GM23248 (cell line): ENCODE measurements around the gene SOX10. TPM values are rescaled to one million over a fixed set of nuclear protein-coding genes. Genes with fewer than 3 reads are reported as not detected.

Experiments used
- DNase-seq: peaks from one replicate; pipeline ENCODE4 v3.0.0-alpha.2; 2015
- H2AFZ ChIP-seq: fragments of 200-600 bp; sonication (generic); 2 replicates; pipeline ENCODE4 v1.6.1; 2016; ENCODE audit warnings: antibody characterized with exemption
- H3F3A ChIP-seq: fragments of 200-600 bp; sonication (generic); 2 replicates; pipeline ENCODE4 v1.6.1; 2016; ENCODE audit warnings: mild to moderate bottlenecking, antibody characterized with exemption, mixed run types; ENCODE audit not compliant: insufficient read depth
- H3K27ac ChIP-seq: fragments of 200-600 bp; sonication (generic); 2 replicates; pipeline ENCODE4 v1.5.1; 2016; ENCODE audit warnings: mild to moderate bottlenecking
- H3K27me3 ChIP-seq: fragments of 200-600 bp; sonication (generic); replicated peaks from 2 replicates; pipeline ENCODE4 v1.6.1; 2016; ENCODE audit warnings: mild to moderate bottlenecking; ENCODE audit not compliant: insufficient read depth
- H3K36me3 ChIP-seq: fragments of 200-600 bp; sonication (generic); 2 replicates; pipeline ENCODE4 v1.6.1; 2016; ENCODE audit warnings: low read depth, mild to moderate bottlenecking
- H3K4me1 ChIP-seq: fragments of 200-600 bp; sonication (generic); 2 replicates; pipeline ENCODE4 v1.6.1; 2016; ENCODE audit warnings: mild to moderate bottlenecking; ENCODE audit not compliant: insufficient read depth
- H3K4me2 ChIP-seq: fragments of 200-600 bp; sonication (generic); one replicate; pipeline ENCODE4 v1.6.1; 2016; ENCODE audit warnings: mild to moderate bottlenecking; ENCODE audit not compliant: unreplicated experiment
- H3K4me3 ChIP-seq: fragments of 200-600 bp; sonication (generic); 2 replicates; pipeline ENCODE4 v1.5.1; 2016; ENCODE audit warnings: mild to moderate bottlenecking
- H3K79me2 ChIP-seq: fragments of 200-600 bp; sonication (generic); 2 replicates; pipeline ENCODE4 v1.6.1; 2016; ENCODE audit warnings: mild to moderate bottlenecking; ENCODE audit not compliant: insufficient read depth
- H3K9ac ChIP-seq: fragments of 200-600 bp; sonication (generic); 2 replicates; pipeline ENCODE4 v1.6.1; 2016; ENCODE audit warnings: mild to moderate bottlenecking
- H3K9me2 ChIP-seq: fragments of 200-600 bp; sonication (generic); 2 replicates; pipeline ENCODE4 v1.6.1; 2016; ENCODE audit warnings: mixed run types, mild to moderate bottlenecking, moderate library complexity; ENCODE audit not compliant: insufficient read depth
- H3K9me3 ChIP-seq: fragments of 200-600 bp; sonication (generic); one replicate; pipeline ENCODE4 v1.6.1; 2017; ENCODE audit warnings: low read depth
- H4K20me1 ChIP-seq: fragments of 200-600 bp; sonication (generic); 2 replicates; pipeline ENCODE4 v1.6.0; 2016; ENCODE audit not compliant: insufficient read depth
- EZH2 ChIP-seq: fragments of 200-600 bp; sonication (generic); IDR thresholded peaks from 2 replicates; pipeline ENCODE4 v1.6.1; 2018; ENCODE audit warnings: antibody characterized with exemption, mild to moderate bottlenecking; ENCODE audit not compliant: insufficient read depth, poor library complexity, severe bottlenecking
- EZH2phosphoT487 ChIP-seq: fragments of 200-600 bp; sonication (generic); IDR thresholded peaks from 2 replicates; pipeline ENCODE4 v1.6.1; 2018; ENCODE audit warnings: antibody characterized with exemption, moderate library complexity, mild to moderate bottlenecking, low read depth; ENCODE audit not compliant: insufficient read depth
- WGBS, 2 experiments: methylation state at CpG; one replicate each; pipeline ENCODE4 v1.1.6; 2015 to 2017; ENCODE audit warnings: low lambda C conversion rate in 2 of 2, low coverage in 1 of 2; ENCODE audit errors: missing lambda C conversion rate in 2 of 2; 5-methylcytosine and 5-hydroxymethylcytosine counted together
- in situ Hi-C: fragments of 300-500 bp; cut with MboI; formaldehyde crosslinking; loops from 2 replicates; pipeline ENCODE4 v1.15.0; 2020
- polyA plus RNA-seq: library from polyadenylated mRNA; unstranded; fragments of >200 nt; fragmentation: Nextera tagmentation; extraction: Ambion mirVana; gene quantifications from 2 replicates; pipeline ENCODE4 v1.2.1, GENCODE V29; 2016
- total RNA-seq: library from RNA; depleted of rRNA; stranded (reverse); fragments of >200 nt; shearing (Covaris generic); gene quantifications from 2 replicates; pipeline ENCODE4 v1.2.3, GENCODE V29; 2014

The SOX10 gene
- total and polyA plus RNA-seq, 2 experiments from 2014 or later = not detected

DNA sequence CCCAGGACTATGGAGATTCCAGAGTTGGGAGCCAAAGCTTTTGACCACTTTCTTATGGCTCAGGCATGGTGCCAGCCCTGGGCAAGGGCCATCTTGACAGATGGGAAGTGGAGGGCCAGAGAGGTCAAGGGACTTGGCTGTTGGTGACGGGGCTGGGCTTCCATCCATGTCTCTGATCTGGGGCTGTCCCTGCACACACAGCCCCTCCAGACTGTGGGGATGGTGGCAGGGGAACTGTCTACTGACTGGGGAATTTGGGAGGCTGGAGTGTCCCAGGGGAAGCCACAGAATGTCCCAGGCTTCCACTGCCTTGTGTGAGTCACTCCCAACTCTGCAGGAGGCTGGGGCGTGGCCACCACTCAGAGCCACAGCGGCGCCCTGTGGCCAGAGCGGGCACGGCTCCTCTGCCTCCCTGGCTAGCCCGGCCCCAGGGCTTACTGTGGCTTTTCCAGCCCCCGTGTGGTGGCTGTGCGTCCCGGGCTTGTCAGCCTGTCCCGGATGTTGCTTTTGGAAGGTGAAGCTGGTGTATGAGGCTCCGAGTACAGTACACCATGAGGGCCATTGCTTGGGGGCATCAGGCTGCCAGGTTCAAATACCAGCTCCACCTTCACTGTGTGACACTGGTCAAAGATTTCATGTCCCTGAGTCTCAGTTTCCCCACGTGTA, 50.5 kb downstream of the SOX10 start:
- H4K20me1 ChIP-seq = no peaks in the 10 kb centered on the region
- in situ Hi-C loops = no loop called here

DNA sequence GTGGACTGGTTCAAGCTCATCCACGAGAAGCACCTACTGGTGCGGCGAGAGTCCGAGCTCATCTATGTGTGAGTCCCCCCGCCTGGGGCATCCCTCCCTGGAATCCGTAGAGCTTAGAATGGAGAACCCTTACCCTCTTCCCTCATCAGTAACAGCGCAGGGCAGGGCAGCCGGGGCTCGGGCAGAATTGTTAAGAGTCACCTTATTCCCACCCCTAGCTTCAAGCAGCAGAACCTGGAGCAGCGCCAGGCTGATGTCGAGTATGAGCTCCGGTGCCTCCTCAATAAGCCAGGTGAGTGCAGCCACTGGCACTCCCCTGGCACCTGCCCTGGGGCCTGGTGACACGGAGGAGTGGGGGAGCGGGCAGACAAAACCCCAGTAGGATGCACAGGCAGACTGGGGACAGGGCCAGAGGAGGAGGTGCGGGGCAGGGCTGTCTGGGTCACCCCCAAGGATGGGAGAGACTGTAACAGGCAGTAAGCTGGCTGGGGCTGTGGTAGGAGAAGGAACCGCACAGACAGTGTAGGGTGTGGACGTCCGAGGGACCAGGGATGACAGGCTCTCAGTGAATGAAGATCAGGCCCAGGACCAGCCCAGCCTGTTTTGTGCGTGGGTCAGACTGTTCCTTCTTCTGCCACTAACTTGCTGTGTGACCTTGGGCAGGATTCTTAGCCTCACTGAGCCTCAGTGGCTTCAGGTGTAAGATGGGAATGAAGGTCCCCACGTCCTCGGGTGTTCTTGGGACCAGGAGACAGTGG, 51.4 kb downstream of the SOX10 start:
- H3K27ac ChIP-seq = peak overlapping the region; percentile 69
- 0 out of 2 replicates have a peak overlapping the region, but pooled peaks have one; percentile 12 for H3K9ac ChIP-seq
- no peaks in the 10 kb centered on the region for H3K9me3 ChIP-seq
- H3K4me2 ChIP-seq = peak overlapping the region; percentile 19
- no peaks in the 10 kb centered on the region for H4K20me1 ChIP-seq
- TF ChIP-seq EZH2 (no peak), EZH2phosphoT487 (no peak)
- no peak overlapping the region for H2AFZ ChIP-seq
- in situ Hi-C loops = no loop called here
- H3K36me3 ChIP-seq = peaks cover 10% of the 10 kb centered on the region; the same call in 1 of the 2 replicates
- H3K27me3 ChIP-seq = no peaks in the 10 kb centered on the region
- no peak overlapping the region for H3K4me3 ChIP-seq
- peaks cover 25% of the 10 kb centered on the region for H3F3A ChIP-seq
- no peaks in the 10 kb centered on the region for H3K9me2 ChIP-seq
- peaks cover 10% of the 10 kb centered on the region for H3K4me1 ChIP-seq
- 68% methylated on average over 21 of the region's 21 CpGs for WGBS, 2 experiments
- 0 out of 2 replicates have a peak, but pooled peaks cover 3% of the 10 kb centered on the region for H3K79me2 ChIP-seq
- DNase-seq = peak; percentile 38

More for the DNA sequence above, 50.5 kb downstream of the SOX10 start:
- 0 to 1% methylated on average over 9 to 12 of the region's 13 CpGs for WGBS, 2 experiments
- Histone ChIP-seq H3K4me2 (peak overlapping the region; percentile 19), H3K9me3 (no peaks in the 10 kb centered on the region), H2AFZ (no peak overlapping the region), H3K79me2 (0 out of 2 replicates have a peak, but pooled peaks cover 3% of the 10 kb centered on the region), H3F3A (peaks cover 25% of the 10 kb centered on the region), H3K4me3 (no peak overlapping the region), H3K27me3 (no peaks in the 10 kb centered on the region), H3K4me1 (peaks cover 10% of the 10 kb centered on the region), H3K36me3 (peaks cover 11% of the 10 kb centered on the region; the same call in 1 of the 2 replicates), H3K9me2 (no peaks in the 10 kb centered on the region), H3K9ac (peak overlapping the region; percentile 43; the same call in 1 of the 2 replicates), H3K27ac (peak overlapping the region; percentile 69)
- peak; percentile 99 for DNase-seq
- TF ChIP-seq EZH2 = no peak
- TF ChIP-seq EZH2phosphoT487 = no peak

DNA sequence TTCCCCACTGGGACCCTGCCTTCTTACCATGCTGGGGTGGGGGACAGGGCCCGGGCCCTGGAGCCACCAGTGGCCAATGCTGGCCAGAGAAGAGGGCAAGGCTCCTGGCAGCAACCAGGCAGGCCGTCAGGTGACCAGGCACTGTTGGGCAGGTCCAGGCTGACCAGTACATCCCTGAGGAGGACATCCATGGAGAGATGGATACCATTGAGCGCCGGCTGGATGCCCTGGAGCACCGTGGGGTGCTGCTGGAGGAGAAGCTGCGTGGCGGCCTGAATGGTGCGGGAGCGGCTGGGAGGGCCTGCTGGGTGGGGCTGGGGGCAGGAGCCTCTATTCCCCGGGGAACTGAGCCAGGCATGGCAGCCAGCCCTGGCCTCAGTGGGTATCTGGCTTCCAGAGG, 52.0 kb downstream of the SOX10 start:
- Histone ChIP-seq H3K27me3 (no peaks in the 10 kb centered on the region), H3K36me3 (peaks cover 4% of the 10 kb centered on the region; the same call in 1 of the 2 replicates), H3K79me2 (0 out of 2 replicates have a peak, but pooled peaks cover 3% of the 10 kb centered on the region), H3F3A (peaks cover 25% of the 10 kb centered on the region), H3K9ac (no peak overlapping the region), H3K4me3 (no peak overlapping the region), H3K9me3 (no peaks in the 10 kb centered on the region), H2AFZ (no peak overlapping the region), H3K4me1 (peaks cover 10% of the 10 kb centered on the region), H3K9me2 (no peaks in the 10 kb centered on the region), H3K27ac (no peak overlapping the region), H4K20me1 (no peaks in the 10 kb centered on the region), H3K4me2 (no peak overlapping the region)
- in situ Hi-C loops = no loop called here
- DNase-seq = no peak
- WGBS, 2 experiments = 86 to 90% methylated on average over 9 to 10 of the region's 10 CpGs
- TF ChIP-seq EZH2phosphoT487 (no peak), EZH2 (no peak)

DNA sequence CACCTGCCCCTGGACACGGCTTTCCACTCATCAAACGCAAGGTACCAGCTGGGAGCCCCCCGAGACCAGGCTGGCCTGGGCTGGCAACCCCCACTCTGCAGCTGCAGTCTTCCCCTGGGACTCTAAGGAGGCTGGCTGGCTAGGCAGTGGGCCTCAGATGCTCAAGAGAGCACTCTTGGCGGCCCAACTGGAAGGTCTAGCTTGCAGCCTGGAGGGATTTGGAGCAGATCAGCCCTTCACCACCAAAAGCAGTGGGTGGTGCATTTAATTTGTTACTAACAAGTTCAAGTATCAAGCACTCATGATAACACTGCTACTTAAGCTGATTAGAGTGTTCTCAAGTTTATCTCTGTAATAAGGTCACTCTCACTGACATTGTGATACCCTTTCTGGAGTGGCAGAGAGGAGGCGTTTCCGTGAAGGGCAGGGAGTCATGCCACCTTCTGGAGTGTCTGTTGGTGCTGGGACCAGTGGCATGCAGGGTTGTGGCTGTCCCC, 52.4 kb downstream of the SOX10 start:
- H4K20me1 ChIP-seq = no peaks in the 10 kb centered on the region
- no peak overlapping the region for H3K9ac ChIP-seq
- H3F3A ChIP-seq = peaks cover 25% of the 10 kb centered on the region
- no peak overlapping the region for H2AFZ ChIP-seq
- H3K27ac ChIP-seq = no peak overlapping the region
- no peak overlapping the region for H3K4me3 ChIP-seq
- in situ Hi-C loops = no loop called here
- H3K9me3 ChIP-seq = no peaks in the 10 kb centered on the region
- H3K9me2 ChIP-seq = no peaks in the 10 kb centered on the region
- peaks cover 10% of the 10 kb centered on the region for H3K4me1 ChIP-seq
- no peak overlapping the region for H3K4me2 ChIP-seq
- TF ChIP-seq EZH2 (no peak), EZH2phosphoT487 (no peak)
- H3K79me2 ChIP-seq = 0 out of 2 replicates have a peak, but pooled peaks cover 3% of the 10 kb centered on the region
- no peak for DNase-seq
- no peaks in the 10 kb centered on the region for H3K27me3 ChIP-seq
- WGBS, 2 experiments = 94 to 97% methylated on average over 6 of the region's 6 CpGs
- peaks cover 4% of the 10 kb centered on the region; the same call in 1 of the 2 replicates for H3K36me3 ChIP-seq
